Ovary (tissue), 9 donors: Measurements from ENCODE around the gene CDIPT. TPM values are rescaled to one million over a fixed set of nuclear protein-coding genes. Genes with fewer than 3 reads are reported as not detected.

Source experiments
- DNase-seq, 5 donors: peaks; one replicate each; pipeline ENCODE4 v3.0.0-alpha.2; 2019 to 2020
- H3K27ac ChIP-seq, 2 donors: fragments of 200-600 bp; one replicate each; pipeline versions ENCODE4 v1.5.1 to v1.8.0; 2019 to 2022
- H3K27me3 ChIP-seq: fragments of 200-600 bp; one replicate; pipeline ENCODE4 v1.8.0; 2022
- H3K36me3 ChIP-seq: fragments of 200-600 bp; sonication (generic); one replicate; pipeline ENCODE4 v1.5.1; 2019
- H3K4me1 ChIP-seq: one replicate; pipeline ENCODE4 v1.8.1; 2013; ENCODE audit warnings: mild to moderate bottlenecking, moderate library complexity; ENCODE audit not compliant: insufficient read depth
- H3K4me3 ChIP-seq: fragments of 200-600 bp; sonication (generic); one replicate; pipeline ENCODE4 v1.5.1; 2017
- H3K9me3 ChIP-seq, 2 donors: fragments of 200-600 bp in 1 of 2; sonication (generic) in 1 of 2; one replicate each; pipeline versions ENCODE4 v1.5.1 to v1.8.1; 2013 to 2019; ENCODE audit warnings: mild to moderate bottlenecking in 1 of 2, moderate library complexity in 1 of 2
- EP300 ChIP-seq: sonication (generic); formaldehyde crosslinking; IDR thresholded peaks from one replicate; pipeline ENCODE4 v1.6.1; 2017; ENCODE audit warnings: antibody characterized with exemption
- POLR2A ChIP-seq: fragments of 450-650 bp; IDR thresholded peaks from one replicate; pipeline ENCODE4 v1.6.1; 2017; ENCODE audit warnings: antibody characterized with exemption, mild to moderate bottlenecking, moderate library complexity
- WGBS, 3 donors: extraction: QIAGEN DNeasy Blood & Tissue Kit in 1 of 3; methylation state at CpG; one replicate each; pipeline versions ENCODE4 v1.1.5 to v1.1.7; 2013 to 2017; 5-methylcytosine and 5-hydroxymethylcytosine counted together
- intact Hi-C, 4 donors: fragments of 100-400 bp; cut with DNase I; formaldehyde crosslinking; loops; one replicate each; pipeline versions ENCODE4 v1.11.0 to v1.15.1; 2022 to 2023
- polyA plus RNA-seq, 2 donors: library from polyadenylated mRNA; stranded (reverse); fragments of 200-250 nt in 1 of 2; fragments of 350-450 nt in 1 of 2; fragmentation: Illumina TruSeq in 1 of 2; extraction: RNeasy Lipid Tissue Mini Kit (QIAGEN cat#74804) in 1 of 2; gene quantifications; one replicate each; pipeline ENCODE4 v1.2.3, GENCODE V29; 2013 to 2014
- total RNA-seq, 7 donors: library from RNA; depleted of rRNA in 2 of 7; stranded (reverse); fragments of >200 nt in 2 of 7; fragmentation: NEBNext Ultra II Directional in 3 of 7; extraction: Animal tissue kit (Norgen Biotek cat#: 25700) in 3 of 7; gene quantifications; one replicate each; pipeline versions ENCODE4 v1.1.0 to v1.2.4, GENCODE V29; 2016 to 2023
- TF ChIP-seq, protein P1 (sequence below), 3 donors: fragments of 450-650 bp in 2 of 3; fragments of 200-600 bp in 1 of 3; IDR thresholded peaks; one replicate each; pipeline versions ENCODE4 v1.5.1 to v1.8.0; 2016 to 2022; ENCODE audit warnings: antibody characterized with exemption in 3 of 3, mild to moderate bottlenecking in 1 of 3
- donor health status: DM: no; HTN: no; CAD: no; lungs with moderate emphysema.
- donor health status: DM: no; HTN: no; CAD: no.
- donor health status: Bipolar disorder and iron deficiency.
- donor health status: DM: yes; HTN: yes; CAD: no.
- donor health status: DM: no; HTN: no; CAD: no.
- donor health status: DM: yes; HTN: yes; CAD: no.

Gene CDIPT
- total and polyA plus RNA-seq, 9 donors = 47.6 to 145 (median 110) TPM

DNA sequence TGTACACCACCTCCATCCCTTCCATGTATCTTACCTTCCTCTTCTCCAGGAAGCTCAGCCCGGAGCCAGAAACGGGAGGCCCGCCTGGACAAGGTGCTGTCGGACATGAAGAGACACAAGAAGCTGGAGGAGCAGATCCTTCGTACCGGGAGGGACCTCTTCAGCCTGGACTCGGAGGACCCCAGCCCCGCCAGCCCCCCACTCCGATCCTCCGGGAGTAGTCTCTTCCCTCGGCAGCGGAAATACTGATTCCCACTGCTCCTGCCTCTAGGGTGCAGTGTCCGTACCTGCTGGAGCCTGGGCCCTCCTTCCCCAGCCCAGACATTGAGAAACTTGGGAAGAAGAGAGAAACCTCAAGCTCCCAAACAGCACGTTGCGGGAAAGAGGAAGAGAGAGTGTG is 43.5 kb downstream of the CDIPT start:
- H3K36me3 ChIP-seq = no peaks in the 10 kb centered on the region
- intact Hi-C loops = no loop called here
- TF ChIP-seq POLR2A (no peak), EP300 (no peak)
- TF ChIP-seq, protein P1, sequence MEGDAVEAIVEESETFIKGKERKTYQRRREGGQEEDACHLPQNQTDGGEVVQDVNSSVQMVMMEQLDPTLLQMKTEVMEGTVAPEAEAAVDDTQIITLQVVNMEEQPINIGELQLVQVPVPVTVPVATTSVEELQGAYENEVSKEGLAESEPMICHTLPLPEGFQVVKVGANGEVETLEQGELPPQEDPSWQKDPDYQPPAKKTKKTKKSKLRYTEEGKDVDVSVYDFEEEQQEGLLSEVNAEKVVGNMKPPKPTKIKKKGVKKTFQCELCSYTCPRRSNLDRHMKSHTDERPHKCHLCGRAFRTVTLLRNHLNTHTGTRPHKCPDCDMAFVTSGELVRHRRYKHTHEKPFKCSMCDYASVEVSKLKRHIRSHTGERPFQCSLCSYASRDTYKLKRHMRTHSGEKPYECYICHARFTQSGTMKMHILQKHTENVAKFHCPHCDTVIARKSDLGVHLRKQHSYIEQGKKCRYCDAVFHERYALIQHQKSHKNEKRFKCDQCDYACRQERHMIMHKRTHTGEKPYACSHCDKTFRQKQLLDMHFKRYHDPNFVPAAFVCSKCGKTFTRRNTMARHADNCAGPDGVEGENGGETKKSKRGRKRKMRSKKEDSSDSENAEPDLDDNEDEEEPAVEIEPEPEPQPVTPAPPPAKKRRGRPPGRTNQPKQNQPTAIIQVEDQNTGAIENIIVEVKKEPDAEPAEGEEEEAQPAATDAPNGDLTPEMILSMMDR (IDR thresholded peaks at IDR 0.05) = no peak
- DNase-seq = no peak
- no peak overlapping the region for H3K4me3 ChIP-seq
- no peaks in the 10 kb centered on the region for H3K27me3 ChIP-seq
- H3K27ac ChIP-seq = no peak overlapping the region
- H3K4me1 ChIP-seq = peaks cover 20% of the 10 kb centered on the region
- no peaks in the 10 kb centered on the region for H3K9me3 ChIP-seq
- WGBS, 3 donors = 58 to 60% (median 60%) methylated on average over 15 of the region's 15 CpGs

DNA sequence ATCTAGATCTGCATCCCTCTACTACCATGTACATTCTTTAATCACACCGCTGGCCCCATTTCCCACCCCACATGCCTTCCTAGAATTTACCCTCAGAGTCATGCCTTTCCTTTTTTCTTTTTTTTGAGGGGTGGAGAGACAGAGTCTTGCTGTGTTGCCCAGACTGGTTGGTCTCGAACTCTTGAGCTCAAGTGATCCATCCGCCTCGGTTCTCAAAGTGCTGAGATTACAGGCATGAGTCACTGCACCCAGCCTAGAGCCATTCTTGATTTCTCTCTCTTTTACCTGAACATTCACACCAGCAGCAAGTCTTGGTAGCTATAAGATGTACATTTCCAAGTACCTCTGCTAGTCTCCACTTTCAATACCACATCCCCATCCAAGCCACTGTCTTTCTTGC is 44.9 kb downstream of the CDIPT start:
- Histone ChIP-seq H3K27me3 (no peaks in the 10 kb centered on the region), H3K27ac (no peak overlapping the region), H3K4me1 (peaks cover 25% of the 10 kb centered on the region), H3K36me3 (no peaks in the 10 kb centered on the region), H3K4me3 (no peak overlapping the region), H3K9me3 (no peaks in the 10 kb centered on the region)
- TF ChIP-seq EP300 = no peak
- no peak for TF ChIP-seq POLR2A
- TF ChIP-seq, protein P1 (IDR thresholded peaks at IDR 0.05) = no peak
- intact Hi-C loops = no loop called here
- 77 to 85% (median 79%) methylated on average over 4 of the region's 4 CpGs for WGBS, 3 donors
- no peak for DNase-seq

DNA sequence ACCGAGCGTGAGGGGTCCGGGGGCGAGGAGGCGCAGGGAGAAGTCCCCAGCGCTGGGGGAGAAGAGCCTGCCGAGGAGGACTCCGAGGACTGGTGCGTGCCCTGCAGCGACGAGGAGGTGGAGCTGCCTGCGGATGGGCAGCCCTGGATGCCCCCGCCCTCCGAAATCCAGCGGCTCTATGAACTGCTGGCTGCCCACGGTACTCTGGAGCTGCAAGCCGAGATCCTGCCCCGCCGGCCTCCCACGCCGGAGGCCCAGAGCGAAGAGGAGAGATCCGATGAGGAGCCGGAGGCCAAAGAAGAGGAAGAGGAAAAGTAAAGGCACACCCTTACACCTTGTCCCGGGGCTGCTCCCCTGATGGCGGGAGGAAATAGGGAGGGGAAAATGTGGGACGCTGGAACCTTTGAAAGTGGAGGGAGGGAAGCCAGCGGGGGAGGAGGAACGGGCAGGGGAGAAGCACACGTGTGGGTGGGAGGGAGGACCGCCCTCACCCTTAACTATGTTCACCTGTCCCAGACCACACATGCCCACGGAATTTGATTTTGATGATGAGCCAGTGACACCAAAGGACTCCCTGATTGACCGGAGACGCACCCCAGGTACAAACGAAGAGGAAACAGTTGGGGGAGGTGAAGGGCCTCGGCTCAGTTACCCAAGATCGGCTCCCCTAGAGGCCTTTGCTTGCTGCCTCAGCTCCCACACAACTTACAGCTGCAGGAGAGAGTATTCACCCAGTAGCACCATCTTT is 46.2 kb downstream of the CDIPT start:
- intact Hi-C loops = no loop called here
- peaks cover 24% of the 10 kb centered on the region for H3K4me1 ChIP-seq
- 2 to 3% (median 3%) methylated on average over 37 of the region's 37 CpGs for WGBS, 3 donors
- TF ChIP-seq POLR2A = no peak
- TF ChIP-seq, protein P1 (IDR thresholded peaks at IDR 0.05) = no peak
- TF ChIP-seq EP300 = no peak
- no peaks in the 10 kb centered on the region for H3K9me3 ChIP-seq
- DNase-seq = peak; percentile 63 to 77 (median 72)
- no peaks in the 10 kb centered on the region for H3K27me3 ChIP-seq
- peak overlapping the region; percentile 95 for H3K4me3 ChIP-seq
- no peaks in the 10 kb centered on the region for H3K36me3 ChIP-seq
- peak overlapping the region; percentile 89 to 98 for H3K27ac ChIP-seq

DNA sequence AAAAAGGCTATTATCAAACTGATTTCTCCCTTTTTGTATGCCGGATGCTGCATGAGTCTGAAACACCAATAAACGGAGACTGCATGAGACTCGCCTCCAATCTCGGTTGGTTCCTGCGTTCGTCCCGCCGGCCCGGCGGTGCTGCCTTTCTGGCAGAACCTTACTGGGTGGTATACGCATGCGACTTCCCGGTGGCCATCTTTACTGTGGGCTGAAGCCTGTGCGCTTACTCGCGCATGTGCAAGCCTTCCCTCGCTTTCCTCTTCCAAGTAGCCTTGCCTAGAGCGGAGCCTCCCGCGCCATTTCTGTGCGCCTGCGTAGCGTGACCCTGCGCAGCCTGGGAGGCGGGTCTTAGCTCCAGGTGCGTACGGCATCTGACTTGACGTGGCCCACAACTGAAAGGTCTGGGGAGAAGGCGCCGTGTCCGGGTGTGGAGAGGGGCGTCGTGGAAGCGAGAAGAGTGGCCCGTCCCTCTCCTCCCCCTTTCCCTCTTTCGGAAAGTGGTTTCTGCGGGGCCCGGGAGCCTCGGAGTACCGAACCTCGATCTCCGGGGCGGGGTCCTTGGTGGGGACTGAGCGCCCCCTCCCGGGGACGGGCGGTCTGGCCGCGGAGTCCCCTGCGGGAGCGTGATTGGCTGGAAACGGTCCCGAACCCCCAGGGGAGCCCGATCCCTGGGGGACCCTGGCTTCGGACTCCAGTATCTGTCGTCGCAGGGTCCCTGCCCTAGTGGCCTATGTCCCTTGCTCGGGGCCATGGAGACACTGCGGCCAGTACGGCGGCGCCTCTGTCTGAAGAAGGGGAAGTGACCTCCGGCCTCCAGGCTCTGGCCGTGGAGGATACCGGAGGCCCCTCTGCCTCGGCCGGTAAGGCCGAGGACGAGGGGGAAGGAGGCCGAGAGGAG is 47.0 kb downstream of the CDIPT start, which contains the start of gene PAGR1:
PAGR1 (plus strand) TSS at position 360 of the 901 bp plus-strand sequence; CDS start at position 734, 374 bp downstream.
- H3K4me1 ChIP-seq = peaks cover 24% of the 10 kb centered on the region
- WGBS, 3 donors = 0% methylated on average over 58 to 70 of the region's 70 CpGs
- no peaks in the 10 kb centered on the region for H3K27me3 ChIP-seq
- H3K9me3 ChIP-seq = no peaks in the 10 kb centered on the region
- intact Hi-C loops = loop anchor here in 1 of 4 donors (2.0 kb wide), 1 partner anchor 25 kb away; the partner anchor contains the start of gene KIF22
- peak within 1 kb of the TSS; percentile 89 to 98 for H3K27ac ChIP-seq
- TF ChIP-seq EP300 = no peak
- TF ChIP-seq POLR2A = peak; percentile 78
- TF ChIP-seq, protein P1 (IDR thresholded peaks at IDR 0.05) = peak; percentile 86 to 93 (median 92)
- H3K4me3 ChIP-seq = peak within 1 kb of the TSS; percentile 95
- DNase-seq = peak; percentile 98 to 99 (median 99)
- H3K36me3 ChIP-seq = no peaks in the 10 kb centered on the region
